Activated CD8-positive, alpha-beta memory T cell treated with anti-CD3 and anti-CD28 coated beads for 24 hours (primary cell): ENCODE data around the gene A1CF.
"Not testable (repeated sequence)": the region's sequence is repeated elsewhere in the genome, so short reads cannot be mapped to it uniquely, and the experiment has no call there.

Experiments used
- DNase-seq: peaks from one replicate; pipeline ENCODE4 v3.0.0-alpha.2; 2020

Gene A1CF

DNA sequence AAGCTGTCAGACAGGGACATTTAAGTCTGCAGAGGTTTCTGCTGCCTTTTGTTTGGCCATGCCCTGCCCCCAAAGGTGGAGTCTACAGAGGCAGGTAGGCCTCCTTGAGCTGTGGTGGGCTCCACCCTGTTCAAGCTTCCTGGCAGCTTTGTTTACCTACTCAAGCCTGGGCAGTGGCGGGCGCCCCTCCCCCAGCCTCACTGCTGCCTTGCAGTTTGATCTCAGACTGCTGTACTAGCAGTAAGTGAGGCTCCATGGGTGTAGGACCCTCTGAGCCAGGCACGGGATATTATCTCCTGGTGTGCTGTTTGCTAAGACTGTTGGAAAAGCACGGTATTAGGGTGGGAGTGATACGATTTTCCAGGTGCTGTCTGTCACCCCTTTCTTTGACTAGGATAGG, 97.5 kb downstream of the A1CF start:
- DNase-seq = not testable (repeated sequence)

DNA sequence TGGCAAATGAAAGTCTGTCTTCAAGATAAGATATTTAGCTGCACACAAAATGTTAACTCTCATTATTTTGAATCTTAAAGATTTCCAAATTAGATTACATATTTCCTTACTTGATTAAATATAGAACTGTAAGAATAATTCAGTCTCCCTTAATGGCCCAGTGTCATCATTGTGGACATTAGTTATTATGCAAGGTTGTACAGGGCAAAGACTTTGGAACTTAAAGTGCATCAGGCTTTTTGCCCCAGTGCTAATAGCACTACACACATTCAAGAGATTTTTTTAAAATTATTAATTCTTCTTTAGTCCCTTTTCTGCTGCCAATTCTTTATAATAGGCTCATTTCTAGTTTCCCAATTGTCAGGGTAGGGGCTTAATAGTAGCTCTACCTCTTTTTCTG, 103.4 kb downstream of the A1CF start:
- DNase-seq = not testable (repeated sequence)

DNA sequence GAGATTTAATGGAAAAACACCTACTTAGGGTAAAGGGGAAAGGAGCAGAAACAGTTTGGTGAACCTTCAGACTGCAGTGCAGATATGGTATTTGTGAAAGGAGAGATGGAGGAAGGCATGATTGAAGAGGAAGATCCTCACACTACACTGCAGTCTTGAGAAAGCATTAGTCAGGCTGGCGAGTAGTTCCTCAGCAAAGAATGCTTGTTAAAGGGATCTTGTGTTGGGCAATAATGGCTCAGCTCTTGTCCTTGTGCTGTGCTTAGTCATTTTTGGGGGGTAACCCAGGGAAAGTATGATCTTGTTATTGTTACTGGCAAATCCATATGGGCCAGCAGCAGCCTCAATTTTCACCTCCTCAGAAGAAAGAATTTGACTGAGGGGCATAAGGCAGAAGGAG, 105.4 kb downstream of the A1CF start:
- not testable (repeated sequence) for DNase-seq

- not testable (repeated sequence) for DNase-seq
Observed at GRCh38 chr10:50774868-50775267, 110.6 kb downstream of the A1CF start.

DNA sequence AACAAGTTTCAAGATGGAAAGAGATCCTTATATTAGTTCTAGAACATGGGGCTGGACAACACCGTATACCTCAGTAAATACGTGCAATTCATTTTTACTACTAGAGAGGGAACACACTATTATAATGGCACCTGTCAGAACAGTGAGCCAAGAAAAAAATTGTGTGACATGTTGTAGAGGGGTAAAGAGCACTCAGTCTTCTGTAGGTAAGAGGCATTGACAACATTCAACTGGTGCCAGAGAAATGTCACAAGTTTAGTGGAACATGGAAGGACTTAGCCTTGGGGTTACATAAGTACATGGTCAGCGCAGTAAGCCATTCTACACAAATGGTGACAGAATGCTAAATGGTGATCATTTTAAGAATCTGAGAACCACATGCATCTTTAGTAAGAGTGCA, 113.4 kb downstream of the A1CF start:
- DNase-seq = not testable (repeated sequence)

GRCh38 chr10:50766774-50767513, 118.5 kb downstream of the A1CF start:
- not testable (repeated sequence) for DNase-seq
